Tongue (tissue), 2 donors: ENCODE results near the gene PATL1. TPM values are rescaled to one million over a fixed set of nuclear protein-coding genes. Genes with fewer than 3 reads are reported as not detected.
"Not testable (repeated sequence)": the region's sequence is repeated elsewhere in the genome, so short reads cannot be mapped to it uniquely, and the experiment has no call there.

Experiments
- DNase-seq: peaks from one replicate; pipeline ENCODE4 v3.0.0-alpha.2; 2015
- total RNA-seq: library from RNA; depleted of rRNA; stranded (reverse); fragments of >200 nt; gene quantifications from one replicate; pipeline ENCODE4 v1.2.3, GENCODE V29; 2014

PATL1 gene, protein sequence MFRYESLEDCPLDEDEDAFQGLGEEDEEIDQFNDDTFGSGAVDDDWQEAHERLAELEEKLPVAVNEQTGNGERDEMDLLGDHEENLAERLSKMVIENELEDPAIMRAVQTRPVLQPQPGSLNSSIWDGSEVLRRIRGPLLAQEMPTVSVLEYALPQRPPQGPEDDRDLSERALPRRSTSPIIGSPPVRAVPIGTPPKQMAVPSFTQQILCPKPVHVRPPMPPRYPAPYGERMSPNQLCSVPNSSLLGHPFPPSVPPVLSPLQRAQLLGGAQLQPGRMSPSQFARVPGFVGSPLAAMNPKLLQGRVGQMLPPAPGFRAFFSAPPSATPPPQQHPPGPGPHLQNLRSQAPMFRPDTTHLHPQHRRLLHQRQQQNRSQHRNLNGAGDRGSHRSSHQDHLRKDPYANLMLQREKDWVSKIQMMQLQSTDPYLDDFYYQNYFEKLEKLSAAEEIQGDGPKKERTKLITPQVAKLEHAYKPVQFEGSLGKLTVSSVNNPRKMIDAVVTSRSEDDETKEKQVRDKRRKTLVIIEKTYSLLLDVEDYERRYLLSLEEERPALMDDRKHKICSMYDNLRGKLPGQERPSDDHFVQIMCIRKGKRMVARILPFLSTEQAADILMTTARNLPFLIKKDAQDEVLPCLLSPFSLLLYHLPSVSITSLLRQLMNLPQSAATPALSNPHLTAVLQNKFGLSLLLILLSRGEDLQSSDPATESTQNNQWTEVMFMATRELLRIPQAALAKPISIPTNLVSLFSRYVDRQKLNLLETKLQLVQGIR
- 10.9 TPM for total RNA-seq

DNA sequence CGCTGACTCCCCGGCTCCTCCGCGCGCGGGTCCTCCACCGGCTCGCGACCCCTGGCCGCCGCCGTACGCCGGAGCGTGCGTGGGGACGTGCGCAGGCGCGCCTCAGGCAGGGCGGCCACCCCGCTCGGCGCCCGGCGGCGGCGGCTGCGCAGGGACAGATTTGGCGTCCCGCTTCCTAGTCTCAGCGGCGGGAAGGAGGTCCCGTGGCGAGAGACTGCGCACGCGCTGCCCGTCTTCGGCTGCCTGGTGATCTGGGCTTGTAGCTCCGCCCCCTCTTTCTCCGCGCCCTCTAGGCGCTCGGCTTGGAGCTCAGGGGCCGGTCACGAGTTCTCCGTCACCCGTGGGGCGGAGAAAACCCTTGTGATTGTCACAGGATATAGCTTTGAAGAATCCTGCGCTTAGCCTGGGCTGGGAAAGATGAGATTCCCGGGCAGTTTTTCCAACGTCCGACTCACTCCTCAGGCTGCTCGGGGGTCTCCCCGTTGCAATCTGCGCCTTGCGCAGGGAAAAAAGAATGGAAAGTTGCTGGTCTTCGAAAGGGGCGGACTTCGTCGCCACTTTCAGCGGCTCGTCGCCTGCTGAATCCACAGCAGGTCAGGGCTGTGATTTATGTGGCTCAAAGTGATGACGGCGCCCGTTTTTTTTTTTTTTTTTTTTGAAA lies at the start of gene PATL1:
Gene PATL1 (minus strand): TSS at position 88 of the 661 bp plus-strand sequence. CDS start 142 bp downstream, outside the sequence.
- DNase-seq, result peak; percentile 100

DNA sequence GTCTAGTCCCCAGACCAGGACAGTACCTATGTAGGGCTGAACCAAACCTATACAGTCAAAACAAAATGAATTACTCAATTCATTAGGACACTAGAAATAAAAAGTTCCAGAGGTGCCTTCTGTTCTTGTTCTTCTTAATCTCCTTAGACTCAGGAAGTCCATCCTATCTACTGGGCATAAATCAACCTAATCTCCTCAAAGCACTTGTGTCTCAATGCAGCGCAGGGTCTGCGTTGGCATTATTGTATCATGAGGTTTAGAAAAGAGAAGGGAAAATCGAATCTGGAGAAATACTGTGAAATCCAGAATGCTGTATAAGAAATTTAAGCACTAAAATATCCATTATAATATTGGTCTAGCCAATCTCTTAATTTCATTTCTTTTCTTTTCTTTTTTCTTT lies 47.2 kb upstream of the PATL1 start:
- DNase-seq, result no peak

DNA sequence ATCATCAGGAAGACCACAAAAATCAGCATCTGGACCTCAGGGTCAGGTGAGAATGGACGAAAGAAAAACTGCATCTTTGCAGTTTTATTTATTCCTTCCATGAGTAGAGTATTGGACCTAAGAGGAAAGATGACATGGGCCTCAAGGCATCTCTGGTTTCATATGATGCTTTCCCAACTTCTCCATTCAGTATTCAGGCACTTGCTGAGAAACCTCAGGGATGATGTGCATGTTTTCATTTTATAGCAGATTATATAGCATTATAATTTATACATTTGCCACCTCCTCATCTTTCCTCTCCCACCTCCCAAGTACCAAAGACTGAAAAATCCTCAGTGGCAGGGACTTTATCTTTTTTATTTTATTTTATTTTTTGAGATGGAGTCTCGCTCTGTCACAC lies 44.9 kb upstream of the PATL1 start, which contains the start of gene OR10V1:
Gene OR10V1 (minus strand): TSS at position 101 of the 400 bp plus-strand sequence. CDS start 0 bp downstream, at position 101.
- DNase-seq, result no peak

DNA sequence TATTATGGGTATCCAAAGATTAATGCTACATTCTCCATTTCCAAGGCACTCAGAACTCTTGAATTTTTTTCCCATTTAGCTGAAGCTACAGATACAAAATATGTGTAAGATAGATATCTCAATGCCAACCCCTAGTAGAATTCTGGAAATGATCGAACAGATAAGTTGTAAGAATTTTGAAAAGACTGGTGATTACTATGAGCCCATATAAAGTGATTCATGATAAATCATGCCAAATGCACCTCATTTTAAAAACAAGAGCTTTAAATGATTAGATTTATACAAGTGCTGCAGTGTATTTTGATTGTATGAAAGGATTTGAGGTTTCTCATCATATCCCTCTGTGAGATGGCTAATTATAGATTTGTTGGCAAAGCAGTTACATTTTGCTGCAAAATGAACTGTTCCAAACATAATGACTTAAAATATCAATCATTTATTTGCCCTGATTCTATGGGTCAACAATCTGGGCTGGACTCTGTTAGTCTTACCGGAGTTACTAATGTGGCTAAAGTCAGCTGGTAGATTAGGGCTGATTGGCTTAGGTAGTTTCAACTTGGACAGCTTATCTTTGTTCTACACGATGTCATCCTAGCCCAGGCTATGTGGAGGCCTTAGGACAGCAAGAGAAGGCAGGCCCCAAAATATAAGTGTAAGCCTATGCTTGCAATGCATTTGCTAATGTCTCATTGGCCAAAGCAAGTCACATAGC lies 41.5 kb upstream of the PATL1 start:
- no peak for DNase-seq

DNA sequence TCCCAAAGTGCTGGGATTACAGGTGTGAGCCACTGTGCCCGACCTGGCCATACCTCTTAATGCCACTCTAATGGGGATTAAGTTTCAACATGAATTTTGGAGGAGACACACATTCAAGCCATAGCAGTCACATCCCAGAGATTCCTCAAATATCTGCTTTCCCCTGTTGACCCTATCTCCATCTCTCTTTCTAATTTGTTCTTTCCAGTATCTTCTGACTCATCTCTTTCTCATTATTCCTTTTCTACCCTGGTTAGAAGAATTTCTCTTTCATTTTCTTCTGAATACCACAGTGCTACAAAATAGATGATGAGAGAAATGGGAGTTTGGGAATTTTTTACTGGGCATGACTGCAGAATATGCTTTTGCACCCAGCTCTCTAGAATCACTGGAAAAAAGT lies 39.7 kb upstream of the PATL1 start:
- no peak for DNase-seq

DNA sequence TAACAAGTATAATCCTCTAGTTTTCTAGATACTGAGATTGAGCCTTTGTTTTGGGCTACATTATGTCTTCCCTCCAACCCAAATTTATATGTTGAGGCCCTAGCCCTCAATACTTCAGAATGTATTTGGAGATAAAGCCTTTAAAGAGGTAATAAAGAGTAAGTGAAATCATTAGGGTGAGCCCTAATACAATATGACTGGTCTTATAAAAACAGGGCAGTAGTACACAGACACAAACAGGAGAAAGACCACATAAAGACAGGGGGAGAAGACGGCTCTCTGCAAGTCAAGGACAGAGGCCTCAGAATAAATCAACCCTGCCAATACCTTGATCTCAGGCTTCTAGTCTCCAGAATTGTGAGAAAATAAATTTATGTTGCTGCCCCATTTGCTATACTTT lies 38.5 kb upstream of the PATL1 start:
- no peak for DNase-seq

DNA sequence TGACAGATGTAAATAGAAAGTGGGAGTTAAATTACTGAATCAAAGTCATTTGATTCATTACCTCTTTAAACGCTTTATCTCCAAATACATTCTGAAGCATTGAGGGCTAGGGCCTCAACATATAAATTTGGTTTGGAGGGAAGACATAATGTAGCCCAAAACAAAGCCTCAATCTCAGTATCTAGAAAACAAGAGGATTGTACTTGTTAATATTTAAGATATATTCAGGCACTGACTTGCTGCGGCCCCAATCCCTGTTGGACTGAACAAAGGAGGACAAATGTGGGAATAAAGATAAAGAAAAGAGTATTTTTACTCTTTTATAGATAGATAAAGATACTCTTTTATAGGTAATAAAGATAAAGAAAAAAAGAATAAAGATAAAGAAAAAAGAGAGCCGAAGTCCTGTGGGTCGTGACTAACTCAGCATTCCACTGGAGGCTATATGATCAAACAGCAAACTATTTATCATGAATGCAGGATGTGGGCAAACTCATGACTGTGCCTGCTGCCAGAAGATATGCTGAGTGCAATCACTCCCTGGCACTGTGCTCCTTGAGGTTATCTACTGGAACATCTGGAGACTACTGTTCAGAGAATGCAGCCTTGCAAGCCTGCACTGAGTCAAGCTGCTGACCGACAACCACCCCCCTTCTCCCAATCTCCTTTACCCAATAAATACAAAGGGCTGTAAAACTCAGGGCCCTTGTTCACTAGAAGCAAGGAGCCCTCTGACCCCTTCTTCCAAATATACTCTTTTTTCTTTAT lies 37.9 kb upstream of the PATL1 start:
- DNase-seq, result no peak

DNA sequence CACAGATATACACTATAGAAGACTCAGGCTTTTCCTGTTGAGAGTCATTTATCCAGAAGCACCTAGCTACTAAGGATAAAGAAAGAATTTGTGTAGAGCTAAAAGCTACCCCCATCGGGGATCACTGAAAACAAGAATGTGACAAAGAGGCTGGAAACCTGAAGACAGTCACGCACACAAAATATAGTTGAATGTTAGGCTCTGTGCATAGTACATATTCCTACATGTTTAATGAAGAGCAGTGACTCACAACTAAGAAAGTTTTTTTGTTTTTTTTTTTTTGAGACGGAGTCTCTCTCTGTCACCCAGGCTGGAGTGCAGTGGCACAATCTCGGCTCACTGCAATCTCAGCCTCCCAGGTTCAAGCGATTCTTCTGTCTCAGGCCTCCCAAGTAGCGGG lies 36.5 kb upstream of the PATL1 start:
- no peak for DNase-seq

DNA sequence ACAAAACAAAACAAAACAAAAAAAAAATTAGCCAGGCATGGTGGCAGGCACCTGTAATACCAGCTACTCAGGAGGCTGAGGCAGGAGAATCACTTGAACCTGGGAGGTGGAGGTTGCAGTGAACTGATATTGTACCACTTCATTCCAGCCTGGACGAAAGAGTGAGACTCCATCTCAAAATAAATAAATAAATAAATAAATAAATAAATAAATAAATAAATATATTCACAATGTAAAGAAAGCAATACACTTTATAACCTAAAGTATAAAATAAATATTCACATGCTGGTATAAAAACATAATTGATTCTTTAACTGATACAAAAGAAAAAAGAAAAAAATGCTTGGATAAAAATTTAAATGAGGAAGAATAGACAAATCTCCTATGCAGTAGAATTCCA lies 34.7 kb upstream of the PATL1 start:
- DNase-seq, result not testable (repeated sequence)

DNA sequence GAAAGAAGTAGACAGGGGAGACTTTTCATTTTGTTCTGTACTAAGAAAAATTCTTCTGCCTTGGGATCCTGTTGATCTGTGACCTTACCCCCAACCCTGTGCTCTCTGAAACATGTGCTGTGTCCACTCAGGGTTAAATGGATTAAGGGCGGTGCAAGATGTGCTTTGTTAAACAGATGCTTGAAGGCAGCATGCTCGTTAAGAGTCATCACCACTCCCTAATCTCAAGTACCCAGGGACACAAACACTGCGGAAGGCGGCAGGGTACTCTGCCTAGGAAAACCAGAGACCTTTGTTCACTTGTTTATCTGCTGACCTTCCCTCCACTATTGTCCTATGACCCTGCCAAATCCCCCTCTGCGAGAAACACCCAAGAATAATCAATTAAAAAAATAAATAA lies 31.3 kb upstream of the PATL1 start:
- DNase-seq, result not testable (repeated sequence)

DNA sequence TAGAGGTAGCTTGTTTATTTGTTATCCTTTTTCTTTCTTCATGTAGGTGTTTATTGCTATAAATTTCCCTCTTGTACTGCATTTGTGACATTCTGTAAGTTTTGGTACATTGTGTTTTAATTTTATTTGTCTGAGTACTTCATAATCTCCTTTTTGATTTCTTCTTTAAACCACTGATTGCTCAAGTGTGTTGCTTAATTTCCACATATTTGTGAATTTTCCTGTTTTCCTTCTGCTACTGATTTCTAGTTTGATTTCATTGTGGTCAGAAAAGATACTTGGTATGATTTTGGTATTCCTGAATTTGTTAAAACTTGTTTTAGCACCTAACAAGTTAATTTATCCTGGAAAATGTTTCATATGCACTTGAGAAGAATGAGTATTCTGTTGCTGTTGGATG lies 29.7 kb upstream of the PATL1 start:
- DNase-seq, result no peak

DNA sequence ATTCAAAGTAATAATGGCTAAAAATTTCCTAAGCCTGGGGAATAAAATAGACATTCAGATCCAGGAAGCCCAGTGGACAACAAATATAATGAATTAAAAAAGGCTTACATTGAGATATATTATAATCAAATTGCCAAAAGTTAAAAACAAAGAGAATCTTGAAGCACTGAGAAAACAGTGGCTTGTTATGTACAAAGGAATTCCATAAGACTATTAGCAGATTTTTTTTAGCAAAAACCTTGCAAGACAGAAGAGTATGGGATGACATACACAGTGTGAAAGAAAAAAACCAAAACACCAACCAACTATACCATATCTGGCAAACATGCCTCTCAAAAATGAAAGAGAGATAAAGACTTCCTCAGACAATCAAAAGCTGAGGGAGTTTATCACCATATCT lies 24.1 kb upstream of the PATL1 start:
- DNase-seq, result no peak

DNA sequence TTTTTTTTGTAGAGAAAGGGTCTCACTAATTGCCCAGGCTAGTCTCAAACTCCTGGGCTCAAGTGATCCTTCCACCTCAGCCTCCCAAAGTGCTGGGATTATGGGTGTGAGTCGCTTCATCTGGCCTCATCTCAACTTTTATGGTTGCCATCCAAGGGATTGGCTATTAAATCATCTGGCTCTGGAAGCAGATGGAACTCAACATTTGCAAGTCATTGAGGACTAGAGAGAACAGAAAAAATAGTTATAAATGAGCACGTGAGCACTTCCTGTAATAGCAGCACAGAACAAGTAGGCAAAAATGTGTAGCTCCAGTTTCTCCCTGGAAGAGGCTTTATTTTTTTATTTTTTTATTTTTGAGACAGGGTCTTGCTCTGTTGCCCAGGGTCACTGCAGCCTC lies 22.3 kb upstream of the PATL1 start:
- DNase-seq, result no peak

DNA sequence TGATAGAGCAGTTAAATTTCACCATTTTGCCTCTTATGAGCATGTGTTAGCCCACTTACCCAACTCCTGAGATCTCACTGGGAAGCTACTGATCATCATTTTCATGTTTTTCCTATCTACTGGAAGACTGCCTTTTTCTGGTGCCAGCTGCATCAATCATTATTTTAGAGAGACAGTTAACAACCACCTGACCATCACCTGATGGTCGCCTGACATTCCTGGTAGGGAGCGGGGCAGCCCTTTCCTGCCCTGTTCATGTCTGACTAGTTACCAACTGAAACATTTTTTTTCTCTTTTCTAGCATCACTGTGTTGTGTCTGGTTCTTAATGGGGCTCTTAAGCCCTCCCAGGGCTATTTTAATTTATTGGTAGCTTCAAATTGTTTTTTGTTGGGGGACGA lies 20.2 kb upstream of the PATL1 start:
- no peak for DNase-seq

DNA sequence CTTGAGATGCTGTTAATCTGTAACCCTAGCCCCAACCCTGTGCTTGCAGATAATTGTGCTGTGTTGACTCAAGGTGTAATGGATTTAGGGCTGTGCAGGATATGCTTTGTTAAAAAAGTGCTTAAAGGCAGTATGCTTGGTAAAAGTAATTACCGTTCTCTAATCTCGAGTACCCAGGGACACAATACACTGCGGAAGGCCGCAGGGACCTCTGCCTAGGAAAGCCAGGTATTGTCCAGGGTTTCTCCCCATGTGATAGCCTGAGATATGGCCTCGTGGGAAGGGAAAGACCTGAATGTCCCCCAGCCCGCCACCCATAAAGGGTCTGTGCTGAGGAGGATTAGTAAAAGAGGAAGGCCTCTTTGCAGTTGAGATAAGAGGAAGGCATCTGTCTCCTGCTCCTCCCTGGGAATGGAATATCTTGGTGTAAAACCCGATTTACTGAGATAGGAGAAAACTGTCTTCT lies 12.5 kb upstream of the PATL1 start:
- not testable (repeated sequence) for DNase-seq

DNA sequence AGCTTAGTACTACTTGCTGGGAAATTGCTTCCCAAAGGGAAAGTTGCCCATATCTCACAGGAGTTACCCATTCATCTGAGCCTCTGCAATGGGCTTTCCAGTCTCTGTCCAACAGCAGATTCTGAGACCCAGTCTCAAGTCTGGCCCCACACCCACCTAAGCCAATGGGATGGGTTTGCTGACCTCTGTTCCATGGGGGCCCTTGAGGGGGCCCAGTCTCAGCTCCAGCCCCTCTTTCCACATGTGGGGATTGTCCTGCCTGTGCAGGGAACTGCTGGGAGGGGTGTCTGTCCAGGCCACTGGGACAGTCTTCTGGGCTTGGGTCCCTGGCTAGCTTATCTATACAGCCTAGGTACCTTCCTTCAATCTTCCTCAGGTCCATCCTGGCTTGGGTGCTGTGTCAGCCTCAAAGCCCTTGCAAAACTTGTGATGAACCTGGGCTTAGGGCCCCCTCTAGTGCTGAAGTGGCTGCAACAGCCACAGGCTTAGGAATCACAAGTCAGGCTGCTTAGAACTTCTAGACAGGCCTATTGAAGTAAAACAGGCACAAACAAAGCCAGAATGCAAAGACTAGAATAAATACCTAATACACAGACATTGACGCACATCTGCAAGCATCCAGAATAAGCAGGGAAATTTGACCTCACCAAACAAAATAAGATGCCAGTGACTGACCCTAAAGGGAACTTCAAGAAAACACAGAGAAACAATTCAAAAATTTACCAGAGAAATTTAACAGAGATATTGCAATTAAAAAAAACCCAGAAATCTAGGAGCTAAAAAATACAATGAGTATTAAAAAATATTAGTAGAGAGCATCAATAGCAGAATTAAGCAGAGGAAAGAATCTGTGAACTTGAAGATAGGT lies 11.7 kb upstream of the PATL1 start:
- peak; percentile 80 for DNase-seq

DNA sequence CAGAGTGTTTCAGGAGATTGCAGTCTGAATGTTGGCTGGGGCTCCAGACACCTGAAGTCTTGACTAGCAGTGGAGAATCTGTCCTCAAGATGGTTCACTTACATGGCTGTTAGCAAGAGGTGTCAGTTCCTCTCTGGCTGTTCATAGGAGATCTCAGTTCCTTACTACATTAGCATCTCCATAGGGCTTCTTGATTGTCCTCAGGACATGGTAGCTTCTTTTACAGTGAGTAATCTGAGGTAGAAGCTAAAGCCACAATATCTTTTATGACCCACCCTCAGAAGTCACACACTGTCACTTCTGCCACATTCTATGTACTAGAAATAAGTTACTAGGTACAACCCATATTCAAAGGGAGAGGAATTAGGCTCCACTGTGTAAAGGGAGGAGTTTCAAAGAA lies 10.5 kb upstream of the PATL1 start:
- DNase-seq, result no peak

DNA sequence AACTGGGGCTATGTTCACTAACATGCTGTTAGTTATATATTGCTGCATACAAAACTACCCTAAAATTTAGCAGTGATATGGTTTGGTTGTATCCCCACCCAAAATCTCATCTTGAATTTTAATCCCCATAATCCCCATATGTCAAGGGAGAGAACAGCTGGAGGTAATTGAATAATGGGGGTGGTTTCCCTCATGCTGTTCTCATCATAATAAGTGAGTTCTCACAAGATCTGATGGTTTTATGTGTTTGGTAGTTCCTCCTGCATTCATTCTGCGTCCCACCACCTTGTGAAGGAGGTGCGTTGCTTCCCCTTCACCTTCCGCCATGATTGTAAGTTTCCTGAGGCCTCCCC lies 10.0 kb upstream of the PATL1 start:
- DNase-seq, result peak; percentile 8

DNA sequence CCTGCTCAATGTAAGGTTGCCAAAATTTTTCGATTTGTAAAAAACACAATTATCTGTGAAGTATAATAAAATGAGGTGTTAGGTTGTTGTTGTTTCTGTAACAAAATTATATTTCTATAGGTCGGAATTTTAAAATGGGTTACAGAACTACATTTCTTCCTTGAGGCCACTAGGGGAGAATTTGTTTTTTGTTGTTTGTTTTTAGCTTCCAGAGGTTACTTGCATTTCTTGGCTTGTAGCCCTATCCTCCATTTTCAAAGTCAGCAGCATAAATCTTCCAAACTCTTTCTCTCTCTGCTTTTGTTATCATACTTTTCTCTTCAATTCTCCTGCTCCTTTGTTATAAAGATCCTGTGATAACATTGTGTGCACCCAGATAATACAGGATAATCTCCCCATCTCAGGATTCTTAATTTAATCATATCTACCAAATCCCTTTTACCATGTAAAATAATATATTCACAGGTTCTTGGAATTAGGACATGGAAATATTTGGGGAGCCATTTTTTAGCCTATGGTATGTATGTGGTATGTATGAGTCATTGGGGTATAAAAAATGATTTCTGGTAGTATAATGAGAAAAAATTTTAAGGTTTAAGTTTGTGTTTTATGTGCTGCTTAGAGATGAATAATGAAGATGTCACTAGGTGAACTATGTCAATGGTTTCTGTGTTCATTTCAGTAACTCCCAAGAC lies 9.4 kb upstream of the PATL1 start:
- no peak for DNase-seq

DNA sequence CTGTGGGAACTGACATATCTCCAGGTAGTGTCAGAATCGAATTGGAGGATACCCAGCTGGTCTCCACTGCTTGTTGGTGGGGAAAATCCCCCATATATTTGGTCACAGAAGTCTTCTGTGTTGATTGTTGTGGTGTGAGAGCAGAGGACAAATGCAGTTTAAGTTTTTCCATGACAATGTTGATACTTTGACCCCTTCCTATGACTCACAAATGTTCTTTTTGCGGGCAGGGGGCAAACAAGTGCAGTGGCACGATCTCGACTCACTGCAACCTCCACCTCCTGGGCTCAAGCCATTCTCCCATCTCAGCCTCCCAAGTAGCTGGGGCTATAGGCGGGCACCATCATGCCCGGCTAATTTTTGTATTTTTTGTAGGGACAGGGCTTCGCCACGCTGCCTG lies 7.4 kb upstream of the PATL1 start:
- DNase-seq, result no peak
